GM23248 (cell line): ENCODE results near the gene MBTPS2. TPM values are rescaled to one million over a fixed set of nuclear protein-coding genes. Genes with fewer than 3 reads are reported as not detected.

ENCODE experiments used
- DNase-seq: peaks from one replicate; pipeline ENCODE4 v3.0.0-alpha.2; 2015
- H2AFZ ChIP-seq: fragments of 200-600 bp; sonication (generic); 2 replicates; pipeline ENCODE4 v1.6.1; 2016; ENCODE audit warnings: antibody characterized with exemption
- H3F3A ChIP-seq: fragments of 200-600 bp; sonication (generic); 2 replicates; pipeline ENCODE4 v1.6.1; 2016; ENCODE audit warnings: mild to moderate bottlenecking, antibody characterized with exemption, mixed run types; ENCODE audit not compliant: insufficient read depth
- H3K27ac ChIP-seq: fragments of 200-600 bp; sonication (generic); 2 replicates; pipeline ENCODE4 v1.5.1; 2016; ENCODE audit warnings: mild to moderate bottlenecking
- H3K27me3 ChIP-seq: fragments of 200-600 bp; sonication (generic); replicated peaks from 2 replicates; pipeline ENCODE4 v1.6.1; 2016; ENCODE audit warnings: mild to moderate bottlenecking; ENCODE audit not compliant: insufficient read depth
- H3K36me3 ChIP-seq: fragments of 200-600 bp; sonication (generic); 2 replicates; pipeline ENCODE4 v1.6.1; 2016; ENCODE audit warnings: low read depth, mild to moderate bottlenecking
- H3K4me1 ChIP-seq: fragments of 200-600 bp; sonication (generic); 2 replicates; pipeline ENCODE4 v1.6.1; 2016; ENCODE audit warnings: mild to moderate bottlenecking; ENCODE audit not compliant: insufficient read depth
- H3K4me2 ChIP-seq: fragments of 200-600 bp; sonication (generic); one replicate; pipeline ENCODE4 v1.6.1; 2016; ENCODE audit warnings: mild to moderate bottlenecking; ENCODE audit not compliant: unreplicated experiment
- H3K4me3 ChIP-seq: fragments of 200-600 bp; sonication (generic); 2 replicates; pipeline ENCODE4 v1.5.1; 2016; ENCODE audit warnings: mild to moderate bottlenecking
- H3K79me2 ChIP-seq: fragments of 200-600 bp; sonication (generic); 2 replicates; pipeline ENCODE4 v1.6.1; 2016; ENCODE audit warnings: mild to moderate bottlenecking; ENCODE audit not compliant: insufficient read depth
- H3K9ac ChIP-seq: fragments of 200-600 bp; sonication (generic); 2 replicates; pipeline ENCODE4 v1.6.1; 2016; ENCODE audit warnings: mild to moderate bottlenecking
- H3K9me2 ChIP-seq: fragments of 200-600 bp; sonication (generic); 2 replicates; pipeline ENCODE4 v1.6.1; 2016; ENCODE audit warnings: mixed run types, mild to moderate bottlenecking, moderate library complexity; ENCODE audit not compliant: insufficient read depth
- H3K9me3 ChIP-seq: fragments of 200-600 bp; sonication (generic); one replicate; pipeline ENCODE4 v1.6.1; 2017; ENCODE audit warnings: low read depth
- H4K20me1 ChIP-seq: fragments of 200-600 bp; sonication (generic); 2 replicates; pipeline ENCODE4 v1.6.0; 2016; ENCODE audit not compliant: insufficient read depth
- EZH2 ChIP-seq: fragments of 200-600 bp; sonication (generic); IDR thresholded peaks from 2 replicates; pipeline ENCODE4 v1.6.1; 2018; ENCODE audit warnings: antibody characterized with exemption, mild to moderate bottlenecking; ENCODE audit not compliant: insufficient read depth, poor library complexity, severe bottlenecking
- EZH2phosphoT487 ChIP-seq: fragments of 200-600 bp; sonication (generic); IDR thresholded peaks from 2 replicates; pipeline ENCODE4 v1.6.1; 2018; ENCODE audit warnings: antibody characterized with exemption, moderate library complexity, mild to moderate bottlenecking, low read depth; ENCODE audit not compliant: insufficient read depth
- WGBS, 2 experiments: methylation state at CpG; one replicate each; pipeline ENCODE4 v1.1.6; 2015 to 2017; ENCODE audit warnings: low lambda C conversion rate in 2 of 2, low coverage in 1 of 2; ENCODE audit errors: missing lambda C conversion rate in 2 of 2; 5-methylcytosine and 5-hydroxymethylcytosine counted together
- in situ Hi-C: fragments of 300-500 bp; cut with MboI; formaldehyde crosslinking; loops from 2 replicates; pipeline ENCODE4 v1.15.0; 2020
- polyA plus RNA-seq: library from polyadenylated mRNA; unstranded; fragments of >200 nt; fragmentation: Nextera tagmentation; extraction: Ambion mirVana; gene quantifications from 2 replicates; pipeline ENCODE4 v1.2.1, GENCODE V29; 2016
- total RNA-seq: library from RNA; depleted of rRNA; stranded (reverse); fragments of >200 nt; shearing (Covaris generic); gene quantifications from 2 replicates; pipeline ENCODE4 v1.2.3, GENCODE V29; 2014

Gene MBTPS2
- total and polyA plus RNA-seq, 2 experiments from 2014 or later, result 11.7 to 24.0 TPM

DNA sequence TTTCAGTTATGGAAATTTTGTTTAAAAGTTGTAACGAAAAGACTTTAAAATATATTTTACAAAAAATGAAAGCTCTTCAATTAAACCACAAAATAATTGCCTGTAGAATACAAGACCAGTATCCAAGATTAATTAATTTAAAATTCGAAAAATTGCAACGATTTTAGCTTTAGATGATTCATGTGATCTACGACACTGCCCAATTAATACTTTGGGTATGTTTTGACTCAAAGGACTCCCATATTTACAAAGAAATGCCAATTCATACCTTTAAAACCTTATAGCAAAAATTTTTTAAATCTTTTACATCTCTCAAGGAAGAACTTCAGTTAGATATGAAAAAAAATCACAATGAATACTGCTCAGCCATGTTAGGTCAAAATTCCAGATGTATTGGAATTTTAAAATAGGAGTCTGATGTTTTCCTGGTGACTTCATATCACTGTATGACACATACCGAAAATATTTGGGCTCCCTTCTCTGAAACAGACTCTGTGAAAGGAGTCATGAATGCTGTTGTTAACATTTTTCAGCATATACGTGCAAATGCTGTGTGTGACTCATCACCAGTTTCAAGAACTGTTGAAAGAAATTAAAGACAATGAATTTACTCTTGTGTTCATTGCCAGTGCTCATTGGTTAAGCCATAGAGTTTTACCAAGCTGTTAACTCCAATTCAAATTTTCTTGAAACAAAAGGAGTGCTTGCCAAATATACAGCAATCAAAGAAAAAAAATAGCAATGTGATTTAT, 87.3 kb downstream of the MBTPS2 start:
- peak overlapping the region; percentile 68 for H2AFZ ChIP-seq

GRCh38 chrX:21929209-21929608, 89.8 kb downstream of the MBTPS2 start:
- no peak overlapping the region for H3K27ac ChIP-seq
- no peaks in the 10 kb centered on the region for H3K79me2 ChIP-seq
- no peak overlapping the region for H2AFZ ChIP-seq
- H3K27me3 ChIP-seq, result no peaks in the 10 kb centered on the region
- DNase-seq, result no peak
- H3K9me2 ChIP-seq, result no peaks in the 10 kb centered on the region
- H3F3A ChIP-seq, result peaks cover 38% of the 10 kb centered on the region
- in situ Hi-C loops, result no loop called here
- no peak overlapping the region for H3K4me3 ChIP-seq
- WGBS, 2 experiments, result 95 to 100% methylated on average over 4 of the region's 4 CpGs
- TF ChIP-seq EZH2phosphoT487 (no peak), EZH2 (no peak)
- H3K9me3 ChIP-seq, result no peaks in the 10 kb centered on the region
- peaks cover 27% of the 10 kb centered on the region for H3K4me1 ChIP-seq
- H3K36me3 ChIP-seq, result no peaks in the 10 kb centered on the region
- H4K20me1 ChIP-seq, result no peaks in the 10 kb centered on the region
- H3K9ac ChIP-seq, result no peak overlapping the region
- H3K4me2 ChIP-seq, result no peak overlapping the region

More for the DNA sequence above, 87.3 kb downstream of the MBTPS2 start:
- Histone ChIP-seq H3K36me3 (no peaks in the 10 kb centered on the region), H3K27ac (peak overlapping the region; percentile 96), H3K9me2 (no peaks in the 10 kb centered on the region), H3K4me1 (peaks cover 18% of the 10 kb centered on the region), H3K9ac (peak overlapping the region; percentile 81), H3K4me3 (peak overlapping the region; percentile 68), H3K4me2 (peak overlapping the region; percentile 90), H3K9me3 (no peaks in the 10 kb centered on the region), H3F3A (peaks cover 27% of the 10 kb centered on the region), H3K27me3 (no peaks in the 10 kb centered on the region), H3K79me2 (no peaks in the 10 kb centered on the region), H4K20me1 (no peaks in the 10 kb centered on the region)
- peak; percentile 93 for DNase-seq
- TF ChIP-seq EZH2phosphoT487, result no peak
- no peak for TF ChIP-seq EZH2
- in situ Hi-C loops, result no loop called here
- WGBS, 2 experiments, result 0 to 3% methylated on average over 6 of the region's 6 CpGs

GRCh38 chrX:21930986-21931385, 91.6 kb downstream of the MBTPS2 start:
- no peak overlapping the region for H3K27ac ChIP-seq

GRCh38 chrX:21932292-21933002, 93.0 kb downstream of the MBTPS2 start:
- in situ Hi-C loops, result no loop called here
- peak; percentile 91 for DNase-seq
- Histone ChIP-seq H3F3A (peaks cover 21% of the 10 kb centered on the region; the same call in 1 of the 2 replicates), H3K9me3 (no peaks in the 10 kb centered on the region), H3K4me2 (peak overlapping the region; percentile 59), H3K9me2 (no peaks in the 10 kb centered on the region), H3K36me3 (no peaks in the 10 kb centered on the region), H3K9ac (peak overlapping the region; percentile 76), H3K4me3 (peak overlapping the region; percentile 35; the same call in 1 of the 2 replicates), H4K20me1 (no peaks in the 10 kb centered on the region), H3K79me2 (no peaks in the 10 kb centered on the region), H3K27ac (peak overlapping the region; percentile 95), H2AFZ (peak overlapping the region; percentile 54), H3K27me3 (no peaks in the 10 kb centered on the region), H3K4me1 (peaks cover 23% of the 10 kb centered on the region)
- TF ChIP-seq EZH2phosphoT487, result no peak
- no peak for TF ChIP-seq EZH2
- WGBS, 2 experiments, result 1 to 3% methylated on average over 11 of the region's 11 CpGs

More at GRCh38 chrX:21930986-21931385, 91.6 kb downstream of the MBTPS2 start:
- TF ChIP-seq EZH2phosphoT487 (no peak), EZH2 (no peak)
- no peaks in the 10 kb centered on the region for H3K79me2 ChIP-seq
- no peak overlapping the region for H3K4me2 ChIP-seq
- no peaks in the 10 kb centered on the region for H3K27me3 ChIP-seq
- no peak overlapping the region for H2AFZ ChIP-seq
- H3K9me2 ChIP-seq, result no peaks in the 10 kb centered on the region
- H3K9ac ChIP-seq, result no peak overlapping the region
- DNase-seq, result no peak
- H3K9me3 ChIP-seq, result no peaks in the 10 kb centered on the region
- H3F3A ChIP-seq, result peaks cover 33% of the 10 kb centered on the region
- in situ Hi-C loops, result no loop called here
- 33 to 36% methylated on average over 1 of the region's 1 CpG for WGBS, 2 experiments
- H3K4me1 ChIP-seq, result peaks cover 27% of the 10 kb centered on the region
- no peaks in the 10 kb centered on the region for H4K20me1 ChIP-seq
- no peaks in the 10 kb centered on the region for H3K36me3 ChIP-seq
- H3K4me3 ChIP-seq, result no peak overlapping the region
